HG03175 (cell line): ENCODE measurements around the gene RASA2.
"Not testable (repeated sequence)": the region's sequence is repeated elsewhere in the genome, so short reads cannot be mapped to it uniquely, and the experiment has no call there.

Source experiments
- ATAC-seq: cut with Tn5 transposase; IDR thresholded peaks from one replicate; pipeline ENCODE4 v1.9.1; 2021; ENCODE audit warnings: mild to moderate bottlenecking, moderate library complexity; ENCODE audit not compliant: unreplicated experiment

RASA2 gene

DNA sequence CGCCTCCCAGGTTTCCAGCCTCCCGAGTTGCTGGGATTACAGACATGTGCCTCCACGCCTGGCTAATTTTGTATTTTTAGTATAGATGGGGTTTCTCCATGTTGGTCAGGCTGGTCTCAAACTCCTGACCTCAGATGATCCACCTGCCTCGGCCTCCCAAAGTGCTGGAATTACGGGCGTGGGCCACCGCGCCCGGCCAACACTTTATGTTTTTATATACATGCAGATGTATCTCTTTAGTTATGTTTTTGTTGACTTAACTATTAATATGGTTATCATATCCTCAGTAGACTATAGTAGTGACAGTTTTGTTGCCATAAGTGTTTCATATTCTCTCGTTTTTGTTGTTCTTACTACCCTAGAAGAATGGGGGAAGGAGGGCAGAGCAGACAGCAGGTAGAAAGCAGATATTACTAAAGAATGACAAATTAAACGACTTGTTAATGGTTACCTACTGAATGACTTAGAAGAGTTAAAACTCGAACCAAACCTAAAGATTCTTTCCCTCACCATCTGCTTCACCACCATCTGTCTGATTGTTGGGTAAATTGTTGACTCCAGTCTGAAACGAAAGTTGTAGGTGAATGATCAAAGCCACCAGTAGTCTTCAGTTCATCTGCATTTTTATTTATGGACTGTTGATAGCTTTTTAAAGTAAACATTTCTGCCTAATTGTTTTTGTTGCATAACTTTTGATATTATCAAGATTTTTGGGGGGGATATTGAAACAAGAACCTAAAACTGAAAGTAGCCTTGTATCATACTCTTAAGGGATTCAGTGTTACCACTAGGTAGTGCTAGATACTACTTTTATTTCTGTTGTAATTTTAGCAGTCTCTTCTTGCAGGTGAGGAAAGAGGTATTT lies 89.3 kb downstream of the RASA2 start:
- peak; percentile 70 for ATAC-seq

DNA sequence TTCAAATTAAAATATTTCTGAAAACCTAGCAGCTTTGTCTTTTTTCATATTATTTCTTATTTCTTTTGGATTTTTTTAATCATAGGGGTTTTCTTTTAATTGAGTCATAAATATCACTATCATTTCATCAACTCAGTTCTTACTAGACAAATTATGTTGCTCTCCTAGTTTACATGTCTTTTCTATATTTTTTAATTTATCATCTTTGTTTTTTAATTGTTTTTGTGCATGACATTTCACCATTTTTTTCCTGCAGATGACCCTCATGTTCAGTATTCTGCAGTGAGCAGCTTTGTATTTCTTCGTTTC lies 89.9 kb downstream of the RASA2 start:
- no peak for ATAC-seq

DNA sequence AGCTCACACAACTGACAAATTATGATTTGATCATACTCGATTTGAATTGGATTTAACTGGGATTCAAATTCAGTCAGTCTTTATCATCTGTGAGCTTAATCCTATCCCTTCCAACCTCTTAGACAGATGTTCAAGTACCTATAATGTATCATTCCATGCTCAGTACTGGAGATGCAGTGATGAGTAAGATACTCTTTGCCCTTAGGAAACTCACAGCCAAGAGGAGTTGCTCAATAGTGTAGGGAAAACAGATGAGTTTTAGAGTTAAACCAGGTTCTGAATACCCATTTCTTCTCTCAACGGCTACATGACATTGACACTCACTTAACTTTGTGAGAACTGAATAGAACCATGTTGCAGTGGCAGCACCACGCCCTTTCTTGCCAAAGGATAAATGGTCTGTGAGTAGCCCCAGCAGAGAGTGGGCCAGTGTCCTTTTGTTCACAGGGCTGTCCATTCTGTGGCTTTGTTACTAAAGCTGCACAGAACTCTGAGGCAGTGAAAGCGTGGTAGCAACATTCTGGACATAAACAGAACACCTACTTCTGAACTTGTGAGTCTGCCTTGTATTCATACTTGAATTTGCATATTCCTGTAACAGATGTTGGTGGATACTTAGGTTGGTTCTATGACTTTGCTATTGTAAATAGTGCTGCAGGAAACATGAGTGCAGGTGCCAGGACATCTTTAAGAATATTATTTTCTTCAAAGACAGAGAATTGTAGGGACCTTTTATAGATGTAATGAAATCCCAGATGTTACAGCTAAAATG lies 91.6 kb downstream of the RASA2 start:
- no peak for ATAC-seq

DNA sequence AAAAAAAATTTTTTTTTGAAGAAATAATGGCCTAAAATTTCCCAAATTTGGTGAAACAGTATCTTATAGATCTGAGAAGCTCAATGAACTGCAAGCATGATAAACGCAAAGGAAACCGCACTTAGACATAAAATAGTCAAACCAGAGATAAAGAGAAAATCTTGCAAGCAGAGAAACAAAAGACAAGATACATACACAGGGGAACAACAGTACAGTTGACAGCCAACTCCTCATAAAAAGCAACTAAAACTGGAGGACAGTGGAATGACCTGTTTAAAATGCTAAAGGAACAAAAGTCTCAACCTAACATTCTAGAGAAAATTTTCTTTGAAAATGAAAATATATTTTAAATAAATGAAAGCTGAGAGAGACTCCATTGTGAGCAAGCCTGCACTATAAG lies 107.5 kb downstream of the RASA2 start:
- no peak for ATAC-seq

DNA sequence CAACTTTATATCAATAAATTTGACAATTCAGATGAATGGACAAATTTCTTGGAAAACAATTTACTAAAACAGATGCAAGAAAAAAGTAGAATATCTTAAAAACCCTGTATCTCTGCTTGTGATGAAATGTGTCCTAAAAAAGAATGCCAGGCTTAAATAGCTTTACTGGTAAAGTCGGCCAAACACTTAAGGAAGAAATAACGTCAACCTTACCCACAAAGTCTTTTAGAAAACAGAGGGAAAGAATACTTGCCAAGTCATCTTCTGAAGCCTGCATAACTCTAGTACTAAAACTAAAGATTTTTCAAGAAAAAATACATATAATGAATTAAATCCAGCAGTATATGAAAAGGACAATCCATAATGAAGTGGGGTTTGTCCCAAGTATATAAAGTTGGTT lies 111.1 kb downstream of the RASA2 start:
- no peak for ATAC-seq

DNA sequence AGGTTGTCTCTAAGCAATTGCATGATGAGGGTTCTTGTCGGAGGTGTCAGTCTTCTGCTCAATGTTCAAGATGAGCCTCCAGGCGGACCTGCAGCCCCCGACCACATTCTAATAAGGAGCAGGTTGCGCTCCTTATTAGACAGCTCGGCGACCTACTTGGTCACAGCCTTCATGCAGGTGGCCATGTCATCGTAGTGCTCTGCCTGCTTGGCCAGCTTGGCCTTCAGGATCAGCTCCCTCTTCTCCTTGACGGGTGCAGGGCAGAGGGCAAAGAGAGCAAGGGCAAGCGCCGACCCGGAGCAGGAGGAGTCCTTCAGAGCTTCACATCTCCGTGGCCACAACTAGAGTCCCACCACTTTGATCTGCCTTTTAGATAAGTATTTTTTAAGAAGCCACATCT lies 113.5 kb downstream of the RASA2 start:
- no peak for ATAC-seq

DNA sequence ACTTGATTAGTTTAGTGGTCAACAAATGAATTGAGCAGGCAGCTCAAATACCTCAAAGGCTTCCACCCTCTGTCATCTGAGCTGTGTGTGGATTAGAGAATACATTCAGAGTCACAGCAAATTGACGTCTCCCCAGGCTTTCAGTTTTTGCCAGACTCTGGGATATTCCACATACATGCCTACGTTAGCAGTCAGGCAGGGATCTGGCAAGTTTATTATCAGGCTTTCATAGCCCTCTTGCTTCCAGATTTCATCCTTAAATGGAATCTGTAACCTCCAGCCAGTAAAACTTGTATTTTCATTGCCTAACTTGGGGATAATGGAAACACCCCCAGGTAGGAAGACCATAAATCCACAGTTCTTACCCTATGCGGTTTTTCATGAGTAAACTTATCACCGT lies 115.9 kb downstream of the RASA2 start:
- ATAC-seq = no peak

DNA sequence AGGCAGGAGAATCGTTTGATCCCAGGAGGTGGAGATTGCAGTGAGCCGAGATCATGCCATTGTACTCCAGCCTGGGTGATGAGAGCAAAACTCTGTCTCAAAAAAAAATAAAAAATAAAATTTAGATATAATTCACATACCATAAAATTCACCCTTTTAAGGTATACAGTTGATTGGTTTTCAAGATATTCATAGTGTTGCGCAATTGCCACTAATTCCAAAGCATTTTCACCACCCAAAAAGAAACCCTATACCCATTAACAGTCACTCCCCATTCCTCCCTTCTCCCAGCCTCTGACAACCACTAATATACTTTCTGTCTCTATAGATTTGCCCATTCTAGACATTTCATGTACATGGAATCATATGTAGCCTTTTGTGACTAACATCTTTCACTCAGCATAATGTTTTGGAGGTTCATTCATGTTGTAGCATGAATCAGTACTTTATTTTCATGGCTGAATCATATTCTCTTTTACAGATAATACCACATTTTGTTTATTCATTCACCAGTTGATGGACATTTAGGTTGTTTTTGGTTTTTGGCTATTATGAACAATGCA lies 116.7 kb downstream of the RASA2 start:
- no peak for ATAC-seq

DNA sequence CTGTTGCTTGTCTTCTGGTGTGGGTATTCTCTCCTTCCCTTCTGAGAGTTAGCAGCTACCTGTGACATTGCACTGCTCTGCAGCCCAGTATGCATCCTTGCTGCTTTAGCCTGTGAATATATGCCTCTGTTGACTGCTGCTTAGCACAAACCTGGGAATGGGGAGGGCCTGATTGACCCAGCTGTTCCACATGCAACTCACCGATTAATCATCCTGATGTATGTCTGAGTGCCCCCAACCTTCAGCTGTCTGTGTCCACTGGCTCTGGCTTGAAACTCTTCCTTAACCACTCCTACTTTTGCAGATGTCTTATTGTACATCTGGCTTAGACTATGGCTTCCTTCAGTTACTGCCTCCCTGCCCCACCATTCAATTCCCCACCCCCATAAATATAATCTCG lies 119.1 kb downstream of the RASA2 start:
- no peak for ATAC-seq

DNA sequence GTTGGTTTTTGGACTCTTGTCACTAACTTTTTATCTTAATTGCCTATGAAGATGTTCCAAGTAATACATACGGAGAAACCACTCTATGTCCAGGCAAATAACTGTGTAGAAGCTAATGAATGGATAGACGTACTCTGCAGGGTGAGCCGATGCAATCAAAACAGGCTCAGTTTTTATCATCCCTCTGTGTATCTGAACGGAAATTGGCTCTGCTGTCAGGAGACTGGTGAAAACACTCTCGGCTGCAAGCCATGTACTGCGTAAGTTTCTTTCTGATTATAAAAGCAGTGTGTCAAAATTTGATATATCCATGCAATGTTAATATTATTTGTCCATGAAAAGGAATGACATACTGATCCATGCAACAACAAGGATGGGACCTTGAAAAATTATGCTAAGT lies 121.6 kb downstream of the RASA2 start:
- ATAC-seq = no peak

DNA sequence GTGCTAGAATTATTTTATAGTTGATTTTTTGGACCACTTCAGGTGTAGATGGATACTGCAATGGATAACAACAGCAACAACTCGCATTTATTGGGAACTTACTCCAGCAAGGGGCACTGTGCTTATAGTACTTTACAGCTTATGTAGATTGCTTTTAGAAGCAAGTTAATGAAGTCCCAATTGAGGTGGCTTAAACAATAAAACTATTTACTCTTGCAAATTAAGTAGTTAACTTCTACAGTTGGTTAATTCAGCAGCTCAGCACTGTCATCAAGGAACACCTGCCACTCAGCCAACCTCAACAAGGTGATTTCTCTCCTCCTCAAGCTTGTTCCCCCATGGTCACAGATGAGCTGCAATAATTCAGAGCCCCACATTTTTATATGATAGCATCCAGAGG lies 124.1 kb downstream of the RASA2 start:
- ATAC-seq = no peak

DNA sequence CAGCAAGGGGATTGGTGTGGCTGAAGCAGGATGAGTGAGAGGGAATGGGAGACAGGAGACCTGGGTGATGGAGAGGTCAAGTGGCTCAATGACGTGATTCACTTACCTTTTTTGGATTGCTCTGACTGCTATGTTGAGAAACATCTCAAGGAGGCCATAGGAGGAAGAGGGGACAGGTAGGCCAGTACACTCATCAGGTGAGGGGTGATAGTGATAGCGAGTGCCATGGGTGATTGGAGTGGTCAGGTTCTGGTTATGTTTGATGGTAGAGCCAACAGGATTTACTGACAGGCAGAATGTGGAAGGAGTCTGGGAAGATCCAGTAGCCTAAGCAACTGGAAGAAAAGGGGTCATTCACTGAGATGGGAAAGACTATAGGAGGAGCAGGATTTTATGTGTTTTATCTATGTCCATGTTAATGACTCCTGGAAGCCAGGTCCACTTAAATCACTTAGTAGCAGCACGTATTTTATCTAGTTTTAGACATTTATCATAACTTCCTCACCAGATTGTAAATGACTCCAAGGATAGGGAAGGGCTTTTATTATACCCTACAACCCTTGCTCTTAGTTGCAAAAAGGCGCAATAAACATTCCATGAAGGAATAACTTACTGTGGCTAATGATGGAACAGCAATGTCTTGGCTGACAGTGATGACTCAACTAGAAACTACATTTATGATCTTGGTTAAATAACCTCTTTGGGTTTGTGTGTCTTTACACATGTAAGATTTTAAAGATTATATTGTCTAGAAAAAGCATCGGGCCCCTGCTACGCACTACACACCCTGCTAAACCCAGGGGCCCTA lies 131.5 kb downstream of the RASA2 start:
- ATAC-seq = no peak

DNA sequence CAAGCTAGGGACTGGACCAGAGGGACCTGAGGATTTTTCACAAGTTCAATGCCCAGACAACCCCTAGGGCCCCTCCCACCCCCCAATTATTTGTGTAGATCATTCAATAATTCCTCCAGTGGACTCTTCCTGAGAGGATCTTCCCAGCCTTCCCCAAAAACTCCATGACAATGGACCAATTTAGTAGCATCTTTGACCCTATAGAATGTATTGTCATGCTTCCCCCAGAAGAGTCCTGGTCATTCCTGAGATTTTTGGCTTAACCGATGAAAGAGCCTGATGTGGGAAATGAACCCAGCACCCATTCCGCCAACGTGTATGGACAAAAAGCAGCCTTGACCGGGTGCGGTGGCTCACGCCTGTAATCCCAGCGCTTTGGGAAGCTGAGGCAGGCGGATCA lies 132.1 kb downstream of the RASA2 start:
- no peak for ATAC-seq

DNA sequence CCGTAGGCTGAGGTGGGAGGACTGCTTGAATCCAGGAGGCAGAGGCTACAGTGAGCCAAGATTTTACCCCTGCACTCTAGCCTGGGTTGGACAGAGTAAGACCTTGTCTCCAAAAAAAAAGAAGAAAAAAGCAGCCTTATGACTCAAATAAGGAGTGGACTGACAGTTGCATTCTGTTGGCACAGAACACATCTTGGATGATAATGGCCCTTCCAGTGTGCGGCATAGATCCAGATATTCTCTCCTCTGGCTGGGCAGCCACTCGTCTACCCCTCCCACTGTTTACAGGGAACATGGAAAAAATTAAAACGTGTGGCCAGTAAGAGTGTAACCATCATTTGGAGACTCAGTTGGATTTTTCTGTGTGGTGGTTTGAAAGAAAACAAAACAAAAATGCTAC lies 132.6 kb downstream of the RASA2 start:
- ATAC-seq = no peak

DNA sequence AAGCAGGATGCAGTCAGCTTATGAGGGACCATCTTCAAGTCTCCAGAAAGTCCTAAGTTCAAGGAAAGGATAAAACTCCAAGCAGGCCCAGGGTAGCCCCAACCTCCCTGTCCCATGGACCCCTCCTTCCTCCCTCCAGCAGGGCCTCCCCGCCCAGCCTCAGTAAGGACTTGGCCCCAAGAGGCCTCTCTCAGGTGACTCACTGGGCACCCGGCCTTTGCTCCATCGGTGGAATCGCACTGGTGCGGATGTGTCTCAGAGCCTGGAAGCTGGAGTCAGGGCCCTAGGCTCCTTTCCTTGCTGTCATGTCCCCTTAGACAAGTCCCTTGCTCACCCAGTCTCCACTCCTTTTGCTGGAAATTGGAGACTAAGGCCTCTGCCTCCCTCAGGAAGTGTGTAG lies 136.9 kb downstream of the RASA2 start:
- ATAC-seq = no peak

DNA sequence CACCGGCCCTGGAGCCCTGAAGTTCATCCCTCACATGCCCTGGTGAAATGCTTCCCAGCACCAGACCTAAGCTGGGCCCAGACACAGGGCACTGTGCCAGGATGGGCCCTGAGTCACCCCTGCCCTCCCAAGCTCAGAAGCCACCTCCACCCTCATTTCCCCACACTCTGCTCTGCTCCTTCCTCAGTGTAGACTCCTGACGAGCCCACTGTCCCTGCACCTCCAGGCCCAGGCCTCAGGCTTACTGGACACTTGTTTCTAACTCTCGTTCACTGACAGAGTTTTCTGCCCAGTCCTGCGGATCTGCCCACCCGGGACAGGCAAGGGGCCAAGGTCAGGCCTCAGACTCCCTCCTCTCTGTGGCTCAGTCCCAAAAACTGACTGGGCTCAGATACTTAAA lies 138.7 kb downstream of the RASA2 start:
- no peak for ATAC-seq

DNA sequence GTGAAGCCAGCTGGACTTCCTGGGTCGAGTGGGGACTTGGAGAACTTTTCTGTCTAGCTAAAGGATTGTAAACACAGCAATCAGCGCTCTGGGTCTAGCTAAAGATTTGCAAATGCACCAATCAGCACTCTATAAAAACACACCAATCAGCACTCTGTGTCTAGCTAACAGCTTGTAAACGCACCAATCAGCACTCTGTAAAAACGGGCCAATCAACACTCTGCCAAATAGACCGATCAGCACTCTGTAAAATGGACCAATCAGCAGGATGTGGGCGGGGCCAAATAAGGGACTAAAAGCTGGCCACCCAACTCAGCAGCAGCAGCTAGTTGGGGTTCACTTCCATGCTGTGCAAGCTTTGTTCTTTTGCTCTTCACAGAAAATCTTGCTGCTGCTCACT lies 141.5 kb downstream of the RASA2 start:
- ATAC-seq = not testable (repeated sequence)

DNA sequence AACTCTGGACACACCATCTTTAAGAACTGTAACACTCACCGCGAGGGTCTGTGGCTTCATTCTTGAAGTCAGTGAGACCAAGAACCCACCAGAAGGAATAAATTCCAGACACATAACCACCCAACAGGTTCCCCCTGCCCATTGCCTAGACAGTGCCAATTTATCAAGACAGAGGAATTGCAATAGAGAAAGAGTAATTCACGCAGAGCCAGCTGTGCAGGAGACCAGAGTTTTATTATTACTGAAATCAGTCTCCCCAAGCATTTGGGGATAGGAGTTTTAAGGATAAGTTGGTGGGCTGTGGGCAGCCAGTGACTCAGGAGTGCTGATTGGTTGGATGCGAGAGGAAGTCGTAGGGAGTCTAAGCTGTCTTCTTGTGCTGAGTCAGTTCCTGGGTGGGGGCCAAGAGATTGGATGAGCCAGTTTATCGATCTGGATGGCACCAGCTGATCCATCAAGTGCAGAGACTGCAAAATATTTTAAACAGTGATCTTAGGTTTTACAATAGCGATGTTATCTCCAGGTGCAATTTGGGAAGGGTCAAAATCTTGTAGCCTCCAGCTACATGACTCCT lies 142.1 kb downstream of the RASA2 start:
- not testable (repeated sequence) for ATAC-seq

DNA sequence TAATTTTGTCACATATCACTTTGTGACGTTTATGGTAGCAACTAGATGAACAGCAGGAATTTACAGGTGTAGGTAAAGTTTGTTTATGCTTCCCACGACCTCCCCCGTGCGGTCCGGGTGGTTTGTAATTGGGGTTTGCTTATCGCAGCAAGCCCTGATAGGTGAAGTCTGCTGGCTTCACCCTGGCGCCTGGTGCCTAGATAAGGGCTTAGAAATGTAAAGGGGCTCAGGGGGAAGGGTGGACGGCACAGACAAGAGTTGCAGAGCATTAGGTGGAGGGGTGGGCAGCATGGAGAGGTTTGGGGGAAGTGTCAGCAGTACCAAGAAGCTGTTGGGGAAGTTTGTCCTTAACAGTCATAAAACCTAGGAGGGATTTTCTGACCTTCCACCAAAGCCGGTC lies 143.1 kb downstream of the RASA2 start:
- no peak for ATAC-seq

DNA sequence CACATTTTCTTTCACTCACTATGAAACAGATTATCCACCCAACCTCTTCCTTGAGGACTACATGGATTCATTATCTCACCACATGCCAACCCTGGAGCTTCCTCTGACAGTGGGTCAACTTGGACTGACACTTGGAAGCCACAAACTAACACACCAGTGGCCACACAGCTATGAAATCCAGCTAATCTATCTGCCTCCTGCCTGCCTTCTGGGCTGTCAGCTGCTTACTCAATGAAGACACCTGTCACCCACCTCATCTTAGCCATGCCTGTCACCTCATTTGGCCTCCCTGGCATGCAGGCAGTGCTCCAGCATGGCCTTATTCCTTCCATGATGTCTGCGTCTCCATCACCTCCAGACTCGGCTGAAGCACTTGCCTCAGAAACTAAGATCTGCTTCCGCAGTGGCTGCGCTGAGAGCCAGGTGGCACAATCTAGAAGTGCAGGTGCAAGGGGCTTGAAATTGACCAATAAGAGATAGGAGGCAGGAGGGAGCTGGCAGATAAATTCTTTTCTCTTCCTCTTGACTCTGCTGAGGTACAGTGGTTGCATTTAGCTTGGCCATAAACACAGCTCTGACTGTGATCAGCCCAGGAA lies 146.1 kb downstream of the RASA2 start:
- no peak for ATAC-seq

DNA sequence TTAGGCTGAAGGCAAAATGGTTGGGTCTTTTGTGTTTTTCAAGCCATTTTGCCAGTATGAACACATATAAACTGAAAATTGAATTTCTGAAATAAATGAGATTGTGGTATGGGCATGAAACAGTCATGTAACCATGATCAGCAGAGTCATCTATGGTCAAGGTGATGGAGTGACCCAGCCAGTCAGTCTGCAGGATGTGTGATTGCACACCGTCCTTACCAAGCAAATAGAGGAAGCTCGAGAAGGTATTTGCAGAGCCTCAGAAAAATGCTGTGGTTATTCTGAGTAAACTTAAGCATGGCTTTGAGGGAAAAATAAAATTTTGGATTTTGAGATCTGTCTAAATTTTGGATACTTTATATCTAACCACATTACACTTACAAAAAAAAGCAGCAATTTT lies 155.4 kb downstream of the RASA2 start:
- no peak for ATAC-seq
